ENCODE data around the gene IRAK4.

The IRAK4 gene

DNA sequence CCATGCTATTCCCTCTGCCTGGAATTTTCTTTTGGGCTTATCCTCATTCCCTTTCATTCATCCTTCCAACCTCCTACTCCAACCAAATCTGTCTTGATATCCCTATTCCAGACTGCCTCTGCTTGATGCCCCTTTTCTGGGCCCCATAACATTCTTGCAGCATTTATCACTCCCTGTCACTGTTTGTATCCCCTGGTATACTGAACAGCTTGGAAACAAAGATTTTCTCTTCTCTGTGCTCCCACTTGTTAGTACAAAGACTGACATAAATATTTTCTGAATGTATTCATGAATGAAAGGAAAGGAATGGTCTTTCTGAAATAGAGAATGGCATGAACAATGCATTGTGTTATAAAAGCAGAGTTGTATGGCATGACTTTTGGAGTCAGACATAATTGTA is 7.5 kb downstream of the IRAK4 start:
- DNase-seq (ENCODE audit: low spot score), result no peak

- peak; percentile 15 for DNase-seq (ENCODE audit: low spot score)
Observed at GRCh38 chr12:43776498-43776897, 17.7 kb downstream of the IRAK4 start.

GRCh38 chr12:43786899-43787693 is 28.3 kb downstream of the IRAK4 start:
- no peak for DNase-seq (ENCODE audit: low spot score)

- peak; percentile 74 for DNase-seq (ENCODE audit: low spot score)
Observed at GRCh38 chr12:43789941-43790340, 31.2 kb downstream of the IRAK4 start.

GRCh38 chr12:43795716-43796280 is 37.0 kb downstream of the IRAK4 start:
- DNase-seq (ENCODE audit: low spot score), result peak; percentile 29

- no peak for DNase-seq (ENCODE audit: low spot score)
Observed at GRCh38 chr12:43797561-43798217, 38.9 kb downstream of the IRAK4 start.

DNA sequence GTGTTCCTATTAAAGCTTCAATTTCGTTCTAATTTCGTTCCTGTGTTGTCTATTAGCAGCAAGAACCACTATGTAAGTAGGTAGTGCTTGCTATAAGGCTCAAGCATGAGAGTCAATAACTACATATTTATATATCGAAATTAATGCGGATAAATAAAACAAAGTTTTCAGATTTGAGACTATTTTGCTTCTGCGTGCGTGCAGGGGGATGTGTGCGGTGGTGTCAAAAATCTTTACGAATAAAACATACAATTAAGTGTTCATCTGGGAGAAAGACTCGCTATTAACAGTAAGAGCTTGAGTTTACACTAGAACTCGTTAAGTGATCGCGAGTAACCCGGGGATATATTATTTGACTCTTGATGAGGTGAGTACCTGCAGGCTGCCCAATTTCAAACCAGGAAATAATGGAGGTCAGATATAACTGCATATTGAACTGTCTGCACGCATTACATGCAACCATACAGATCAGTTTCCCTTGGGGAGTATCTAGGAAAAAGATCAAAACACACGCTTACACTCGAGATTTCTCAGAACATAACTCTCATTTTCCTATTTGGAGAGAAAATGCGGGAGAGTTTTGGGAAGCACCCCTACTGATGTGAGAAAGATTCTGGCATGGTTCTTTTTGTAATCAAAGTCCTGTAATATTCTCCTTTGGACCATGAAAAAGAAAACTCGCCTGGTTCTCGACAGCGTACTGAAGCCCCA is 46.6 kb downstream of the IRAK4 start:
- peak; percentile 17 for DNase-seq (ENCODE audit: low spot score)

- DNase-seq (ENCODE audit: low spot score), result peak; percentile 84
Observed at GRCh38 chr12:43805860-43806736, 47.3 kb downstream of the IRAK4 start, which contains the start of gene TWF1. Gene TWF1, minus strand, starts transcription at chr12:43806317. Its CDS starts 72 bp downstream, at chr12:43806245.

- DNase-seq (ENCODE audit: low spot score), result no peak
Observed at GRCh38 chr12:43806737-43807072, 48.0 kb downstream of the IRAK4 start.

DNA sequence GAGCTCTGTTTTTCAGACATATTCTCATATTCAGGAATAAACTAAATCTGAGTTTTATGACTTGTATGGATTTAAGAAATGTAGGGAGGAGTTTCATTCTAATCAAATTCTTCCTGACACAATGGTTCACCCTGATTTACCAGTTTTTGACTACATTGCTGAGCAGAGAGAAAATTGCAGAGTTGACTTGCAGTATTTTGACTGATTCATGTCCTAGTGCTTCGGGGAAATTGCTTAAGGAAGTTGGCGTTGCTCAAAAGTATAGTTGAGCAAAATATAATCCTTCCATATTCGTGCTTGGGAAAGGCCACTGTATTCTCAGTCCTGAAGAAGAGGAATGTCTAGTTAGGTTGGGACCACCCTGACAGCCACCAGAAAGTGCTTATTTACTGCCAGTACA is 48.6 kb downstream of the IRAK4 start:
- DNase-seq (ENCODE audit: low spot score), result no peak

GRCh38 chr12:43812057-43812456 is 53.3 kb downstream of the IRAK4 start:
- DNase-seq (ENCODE audit: low spot score), result no peak

DNA sequence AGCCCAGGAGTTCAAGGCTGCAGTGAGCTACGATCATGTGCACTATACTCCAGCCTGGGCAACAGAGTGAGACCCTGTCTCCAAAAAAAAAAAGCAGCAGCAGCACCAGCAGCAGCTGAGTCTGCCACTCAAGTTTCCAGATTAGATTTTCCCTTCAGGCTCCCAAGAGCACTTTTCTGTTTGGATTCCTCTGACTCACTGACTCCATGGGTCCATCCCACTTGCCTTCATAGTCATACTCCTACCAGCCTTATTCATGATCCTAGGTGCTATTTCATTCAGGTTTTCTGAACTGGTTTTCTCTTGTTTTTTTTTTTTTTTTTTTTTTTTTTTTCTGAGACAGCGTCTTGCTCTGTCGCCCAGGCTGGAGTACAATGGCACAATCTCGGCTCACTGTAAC is 54.2 kb downstream of the IRAK4 start:
- peak; percentile 65 for DNase-seq (ENCODE audit: low spot score)

DNA sequence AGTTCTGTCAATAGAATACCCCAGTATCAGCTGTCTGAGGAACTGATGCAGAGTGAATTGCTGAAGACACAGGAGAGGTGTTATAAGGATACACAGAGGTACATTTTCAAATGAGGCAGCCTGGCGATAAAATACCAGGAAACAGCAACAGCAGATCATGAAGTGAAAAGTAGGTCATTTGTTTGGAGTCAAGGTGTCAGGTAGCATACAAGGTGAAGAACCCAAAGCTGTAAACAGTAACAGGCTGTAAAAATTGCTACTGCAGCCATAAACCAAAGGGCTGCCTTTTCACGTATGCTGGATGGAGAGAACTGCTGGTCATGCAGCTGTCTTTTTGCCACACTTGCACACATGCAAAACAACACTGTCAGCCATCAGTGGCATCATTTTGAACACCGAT is 56.7 kb downstream of the IRAK4 start:
- DNase-seq (ENCODE audit: low spot score), result no peak

GRCh38 chr12:43816168-43816567 is 57.4 kb downstream of the IRAK4 start:
- DNase-seq (ENCODE audit: low spot score), result peak; percentile 90

DNA sequence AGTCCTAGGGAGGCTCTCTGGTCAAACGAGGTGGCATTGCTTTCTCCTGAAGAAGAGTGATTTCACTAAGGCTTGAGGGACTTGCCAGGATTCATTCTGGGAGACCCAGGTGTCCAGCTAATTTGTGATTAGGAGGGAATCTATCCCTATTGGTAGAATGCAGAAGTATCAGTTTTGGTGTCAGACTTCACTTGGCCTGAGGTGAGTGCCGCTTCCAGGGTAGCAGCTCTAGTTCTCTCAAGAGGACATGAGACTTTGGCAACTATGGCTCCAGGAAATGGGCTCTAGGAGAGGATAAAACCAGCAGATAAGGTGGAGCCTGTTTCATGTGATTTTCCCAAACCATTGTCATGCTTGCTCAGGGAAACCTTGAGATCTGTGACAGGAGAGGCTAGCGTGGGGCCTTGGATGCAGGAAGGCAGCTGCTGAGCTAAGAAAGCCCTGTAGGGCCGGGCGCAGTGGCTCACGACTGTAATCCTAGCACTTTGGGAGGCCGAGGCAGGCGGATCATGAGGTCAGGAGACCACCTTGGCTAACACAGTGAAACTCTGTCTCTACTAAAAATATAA is 65.5 kb downstream of the IRAK4 start:
- DNase-seq (ENCODE audit: low spot score), result no peak

DNA sequence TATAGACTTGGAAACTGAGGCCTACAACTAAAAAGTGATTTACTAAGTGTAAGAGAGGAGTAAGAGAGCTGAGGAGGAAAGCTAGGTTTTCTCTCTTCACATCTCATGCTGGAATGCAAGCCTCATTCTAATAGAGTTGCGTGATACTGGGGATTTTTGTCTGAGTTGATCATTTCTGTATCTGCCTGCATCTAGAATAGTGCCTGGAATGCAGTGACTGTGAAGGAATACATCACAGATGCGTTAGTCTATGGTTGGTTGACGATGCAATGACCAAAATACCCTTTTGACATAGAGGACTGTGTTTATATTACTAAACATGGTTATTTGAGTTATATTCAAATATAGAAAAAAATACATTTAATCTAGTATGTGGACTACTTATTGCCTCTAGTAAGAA is 67.9 kb downstream of the IRAK4 start:
- DNase-seq (ENCODE audit: low spot score), result peak; percentile 68

GRCh38 chr12:43827093-43827492 is 68.3 kb downstream of the IRAK4 start:
- DNase-seq (ENCODE audit: low spot score), result no peak

DNA sequence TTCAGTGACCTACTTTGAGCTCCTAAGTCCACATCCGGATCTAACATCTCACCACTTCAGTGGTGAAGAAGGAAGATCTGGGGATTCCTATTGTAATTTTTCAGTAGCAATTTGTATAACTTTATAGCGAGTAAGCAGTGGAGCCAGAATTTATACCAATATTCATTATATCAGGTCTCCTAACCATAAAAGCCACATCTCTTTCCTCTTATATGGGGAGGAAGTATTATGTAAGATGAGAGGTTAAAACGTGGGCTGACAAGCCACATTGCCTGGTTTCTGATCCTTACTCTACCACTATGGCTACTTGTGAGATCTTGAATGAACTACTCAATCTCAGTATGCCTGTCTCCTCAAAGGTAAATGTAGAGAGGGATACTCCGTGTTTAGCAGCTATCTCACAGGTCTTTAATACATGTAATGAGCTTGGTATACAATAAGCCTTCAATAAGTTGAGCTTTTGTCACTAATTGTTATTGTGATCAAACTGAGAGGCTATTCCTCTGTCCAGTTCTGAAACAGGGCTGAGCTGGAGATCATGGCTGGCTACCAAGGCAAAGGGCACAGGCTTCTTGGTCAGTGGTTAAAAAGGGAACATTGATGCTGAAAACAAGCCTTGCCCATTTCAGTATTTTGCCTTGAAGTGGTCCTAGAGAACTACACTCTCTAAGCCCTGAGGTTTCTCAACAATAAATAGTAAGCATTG is 73.9 kb downstream of the IRAK4 start:
- DNase-seq (ENCODE audit: low spot score), result no peak

GRCh38 chr12:43835264-43835655 is 76.5 kb downstream of the IRAK4 start:
- no peak for DNase-seq (ENCODE audit: low spot score)

DNA sequence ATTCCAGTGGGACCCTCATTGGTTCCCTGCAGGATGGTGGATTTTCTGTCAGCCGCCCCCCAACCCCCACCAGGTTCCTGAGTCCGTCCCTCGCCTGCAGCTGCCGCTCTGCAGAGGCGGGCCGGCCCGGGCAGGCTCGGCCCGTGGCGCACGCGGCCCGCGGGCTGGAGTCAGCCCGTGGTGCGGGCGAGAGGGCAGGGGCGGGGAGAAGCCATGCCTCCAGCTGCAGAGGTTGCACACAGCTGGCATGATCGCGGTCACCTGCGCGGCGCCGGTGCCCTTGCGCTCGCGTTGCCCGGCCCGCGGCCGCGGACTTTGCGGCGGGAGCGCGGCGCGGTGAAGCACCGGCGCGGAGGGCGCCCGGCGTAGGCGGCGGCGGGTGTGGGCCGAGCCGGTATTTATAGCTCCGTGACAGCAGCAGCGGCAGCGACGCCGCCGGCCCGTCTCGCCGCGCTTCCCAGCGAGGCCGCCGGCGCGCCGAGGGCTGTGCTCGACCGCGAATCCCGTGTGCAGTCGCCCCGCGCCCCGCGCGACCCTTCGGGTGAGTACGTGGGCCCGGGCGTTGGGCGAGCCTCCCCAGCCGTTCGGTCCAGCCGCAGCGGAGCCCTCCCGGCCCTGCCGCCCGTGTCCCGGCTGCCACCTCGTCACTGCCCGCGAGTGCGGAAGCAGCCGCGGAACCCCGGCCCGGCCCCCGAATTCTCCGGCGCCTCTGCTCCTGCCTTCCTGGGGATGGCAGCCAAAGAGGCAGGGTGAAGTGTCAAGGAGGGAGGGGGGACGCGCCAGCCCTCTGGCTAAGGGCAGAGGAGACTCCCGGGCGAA is 77.1 kb downstream of the IRAK4 start, which contains the start of gene TMEM117:
TMEM117 (plus strand) TSS at position 426 of the 819 bp plus-strand sequence.
- peak; percentile 59 for DNase-seq (ENCODE audit: low spot score)

Data from kidney tubule cell (primary cell).